Thyroid gland (tissue), 4 donors: Measurements from ENCODE around the gene NDUFS6.

ENCODE experiments used
- CTCF ChIP-seq, 6 experiments: fragments of 200-600 bp in 3 of 6; fragments of 450-650 bp in 3 of 6; sonication (generic) in 3 of 6; IDR thresholded peaks; one replicate each; pipeline ENCODE4 v1.5.1; 2016 to 2019; ENCODE audit warnings: antibody characterized with exemption in 6 of 6, mild to moderate bottlenecking in 2 of 6, inconsistent platforms in 1 of 6, moderate library complexity in 1 of 6
- POLR2A ChIP-seq, 2 donors: fragments of 450-650 bp; IDR thresholded peaks; one replicate each; pipeline ENCODE4 v1.6.1; 2017; ENCODE audit warnings: antibody characterized with exemption in 2 of 2, mild to moderate bottlenecking in 2 of 2, moderate library complexity in 1 of 2

GRCh38 chr5:1788828-1789227, 12.4 kb upstream of the NDUFS6 start:
- TF ChIP-seq CTCF (IDR thresholded peaks at IDR 0.05) (no peak), POLR2A (IDR thresholded peaks at IDR 0.05) (no peak)
